Mononuclear cell (primary cell): ENCODE results near the gene CDK16. TPM values are rescaled to one million over a fixed set of nuclear protein-coding genes. Genes with fewer than 3 reads are reported as not detected.

Experiments used
- H3K27me3 ChIP-seq: 2 replicates; pipeline ENCODE4 v1.6.0; 2011; ENCODE audit warnings: low read length, control low read depth; ENCODE audit not compliant: insufficient read depth
- H3K4me1 ChIP-seq: 2 replicates; pipeline ENCODE4 v1.5.1; 2011; ENCODE audit warnings: mild to moderate bottlenecking, low read length, control low read depth; ENCODE audit not compliant: insufficient read depth
- H3K4me3 ChIP-seq: 2 replicates; pipeline ENCODE4 v1.5.1; 2011; ENCODE audit warnings: mild to moderate bottlenecking, low read length, moderate library complexity
- H3K9me3 ChIP-seq: 2 replicates; pipeline ENCODE4 v1.5.1; 2011; ENCODE audit warnings: low read depth, mild to moderate bottlenecking, control low read depth, low read length
- total RNA-seq: library from RNA; depleted of rRNA; stranded (reverse); fragments of >200 nt; gene quantifications from one replicate; pipeline ENCODE4 v1.2.3, GENCODE V29; 2012

CDK16 gene
- 95.6 TPM for total RNA-seq

GRCh38 chrX:47218280-47218919 is at the start of gene CDK16:
Gene CDK16 (plus strand): TSS chrX:47218681. CDS start chrX:47223558, 4,877 bp downstream.
- no peaks in the 10 kb centered on the region for H3K9me3 ChIP-seq
- H3K4me1 ChIP-seq = peaks cover 28% of the 10 kb centered on the region
- no peaks in the 10 kb centered on the region for H3K27me3 ChIP-seq
- peak within 1 kb of the TSS; percentile 79 for H3K4me3 ChIP-seq

- Histone ChIP-seq H3K27me3 (no peaks in the 10 kb centered on the region), H3K9me3 (no peaks in the 10 kb centered on the region), H3K4me3 (no peak overlapping the region), H3K4me1 (no peaks in the 10 kb centered on the region)
These were observed 49.2 kb upstream of the CDK16 start for GRCh38 chrX:47169273-47169672.

DNA sequence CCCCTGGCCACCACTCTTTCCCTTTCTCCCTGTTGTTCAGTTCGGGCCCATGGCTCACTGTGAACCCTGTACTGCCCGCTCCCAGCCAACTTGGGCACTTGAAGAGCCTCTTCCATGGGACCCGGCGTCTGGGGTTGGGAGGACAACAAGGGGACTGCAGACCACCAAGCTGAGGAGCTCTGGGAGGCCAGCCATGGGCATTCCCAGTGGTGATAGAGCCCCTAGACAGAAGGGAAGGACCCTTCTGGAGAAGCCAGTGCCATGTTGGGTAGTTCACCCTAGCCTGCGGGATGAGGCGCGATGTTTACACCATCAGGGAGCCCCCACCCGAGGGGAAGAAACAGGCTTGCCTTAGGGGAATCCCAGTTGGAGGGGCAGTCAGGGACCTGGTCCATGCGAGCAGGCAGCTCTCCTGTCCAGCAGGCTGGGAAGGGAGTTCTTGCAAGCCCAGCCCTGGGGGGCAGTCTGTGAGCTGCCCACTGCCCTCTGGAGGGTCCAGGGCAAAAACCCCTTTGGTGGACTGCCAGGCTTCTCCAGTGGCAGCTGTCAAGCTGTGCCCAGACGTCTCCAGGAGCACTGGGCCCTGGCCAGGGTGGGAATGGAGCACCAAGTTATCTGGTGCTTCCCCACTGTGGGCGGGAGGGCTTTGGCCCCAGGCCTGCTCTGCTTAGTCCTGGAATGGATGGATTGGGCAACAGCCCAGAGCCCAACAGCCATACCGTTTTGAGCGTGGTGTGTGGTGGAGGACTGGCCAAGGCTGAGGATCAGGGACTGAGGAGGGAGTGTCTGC is 48.6 kb upstream of the CDK16 start:
- Histone ChIP-seq H3K9me3 (no peaks in the 10 kb centered on the region), H3K4me3 (no peak overlapping the region), H3K27me3 (no peaks in the 10 kb centered on the region), H3K4me1 (no peaks in the 10 kb centered on the region)

- H3K27me3 ChIP-seq = no peaks in the 10 kb centered on the region
These were observed 47.4 kb upstream of the CDK16 start for GRCh38 chrX:47170861-47171692.

DNA sequence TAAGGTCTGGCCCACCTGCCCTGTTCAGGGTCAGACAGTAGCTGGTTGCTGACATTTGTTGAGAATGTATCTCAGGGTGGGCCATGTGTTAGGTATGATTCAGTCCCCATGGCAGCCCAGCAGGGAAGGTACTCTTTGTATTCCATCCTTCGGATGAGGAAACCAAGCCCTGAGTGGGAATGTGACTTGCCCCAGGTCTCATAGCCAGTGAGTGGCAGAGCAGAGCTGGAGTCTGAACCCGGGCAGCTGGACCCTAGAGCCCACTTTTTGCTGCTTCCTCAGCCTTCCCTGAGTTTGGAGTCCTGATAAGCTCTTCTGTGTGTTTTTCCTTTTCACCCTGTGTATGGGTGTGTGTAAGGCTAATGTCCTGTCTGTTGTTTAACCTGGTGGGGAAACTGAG is 46.5 kb upstream of the CDK16 start:
- no peaks in the 10 kb centered on the region for H3K4me1 ChIP-seq
- H3K27me3 ChIP-seq = no peaks in the 10 kb centered on the region
- no peaks in the 10 kb centered on the region for H3K9me3 ChIP-seq
- no peak overlapping the region for H3K4me3 ChIP-seq

More at GRCh38 chrX:47170861-47171692, 47.4 kb upstream of the CDK16 start:
- no peaks in the 10 kb centered on the region for H3K9me3 ChIP-seq
- no peak overlapping the region for H3K4me3 ChIP-seq
- H3K4me1 ChIP-seq = no peaks in the 10 kb centered on the region

- Histone ChIP-seq H3K9me3 (no peaks in the 10 kb centered on the region), H3K4me1 (no peaks in the 10 kb centered on the region), H3K4me3 (no peak overlapping the region), H3K27me3 (no peaks in the 10 kb centered on the region)
These were observed 45.9 kb upstream of the CDK16 start for GRCh38 chrX:47172549-47172948.

GRCh38 chrX:47172971-47173792 is 45.3 kb upstream of the CDK16 start:
- Histone ChIP-seq H3K4me1 (no peaks in the 10 kb centered on the region), H3K4me3 (no peak overlapping the region), H3K9me3 (no peaks in the 10 kb centered on the region), H3K27me3 (no peaks in the 10 kb centered on the region)

GRCh38 chrX:47174376-47174775 is 44.1 kb upstream of the CDK16 start:
- no peaks in the 10 kb centered on the region for H3K9me3 ChIP-seq
- H3K4me1 ChIP-seq = no peaks in the 10 kb centered on the region
- no peaks in the 10 kb centered on the region for H3K27me3 ChIP-seq
- H3K4me3 ChIP-seq = no peak overlapping the region

DNA sequence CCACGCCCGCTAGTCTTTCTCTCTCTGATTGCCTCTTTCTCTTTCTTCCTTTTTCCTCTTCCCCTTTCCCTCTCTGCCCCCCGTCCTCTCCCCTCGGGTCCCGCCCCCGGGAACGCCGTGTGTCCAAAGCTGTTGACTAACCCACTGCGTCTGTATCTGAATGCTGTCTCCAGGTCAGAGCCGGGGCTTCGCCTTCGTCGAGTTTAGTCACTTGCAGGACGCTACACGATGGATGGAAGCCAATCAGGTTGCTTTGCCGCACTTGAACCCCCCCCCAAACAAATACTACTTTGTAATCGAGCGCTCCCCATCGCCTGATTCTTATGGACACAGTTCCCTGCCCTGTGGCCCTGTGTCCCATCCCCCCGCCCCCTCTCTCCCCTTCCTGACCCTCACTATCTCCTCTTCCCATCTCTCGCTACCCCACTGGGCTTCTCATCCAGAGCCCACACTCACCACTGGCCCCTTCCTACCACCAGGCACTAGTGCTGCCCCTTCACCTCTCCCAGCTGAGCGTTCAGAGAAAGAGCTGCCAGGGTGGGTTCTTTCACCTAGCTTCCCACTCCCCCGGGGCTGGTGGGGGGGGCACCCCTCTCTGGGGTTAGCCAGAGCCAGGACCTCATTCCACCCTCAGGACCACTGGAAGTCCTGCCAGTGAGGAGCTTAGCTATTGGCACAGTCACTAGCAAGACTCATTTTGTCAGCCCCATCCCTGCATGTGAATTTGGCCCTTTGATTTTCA is 43.5 kb upstream of the CDK16 start:
- Histone ChIP-seq H3K4me3 (no peak overlapping the region), H3K27me3 (no peaks in the 10 kb centered on the region), H3K4me1 (no peaks in the 10 kb centered on the region), H3K9me3 (no peaks in the 10 kb centered on the region)

DNA sequence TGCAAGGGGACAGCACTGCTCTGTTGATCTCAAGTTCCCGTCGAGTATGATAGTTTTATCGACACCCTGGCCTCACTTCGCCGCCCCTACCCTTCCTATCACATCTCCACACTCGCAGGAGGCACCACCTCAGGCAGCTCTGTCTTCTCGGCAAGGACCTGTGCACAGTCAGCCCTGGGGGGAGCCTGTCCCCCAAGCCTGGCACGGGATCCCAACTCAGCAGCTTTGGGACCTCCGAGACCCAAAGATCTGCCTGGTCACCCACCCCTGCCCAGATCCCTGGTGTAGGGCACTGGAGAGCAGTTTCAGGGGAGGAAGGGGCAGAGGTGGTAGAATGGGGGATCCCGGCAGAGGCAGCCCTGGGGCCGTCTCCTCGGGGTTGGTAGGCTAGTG is 42.9 kb upstream of the CDK16 start:
- H3K4me1 ChIP-seq = no peaks in the 10 kb centered on the region
- no peaks in the 10 kb centered on the region for H3K27me3 ChIP-seq
- H3K4me3 ChIP-seq = no peak overlapping the region
- no peaks in the 10 kb centered on the region for H3K9me3 ChIP-seq

DNA sequence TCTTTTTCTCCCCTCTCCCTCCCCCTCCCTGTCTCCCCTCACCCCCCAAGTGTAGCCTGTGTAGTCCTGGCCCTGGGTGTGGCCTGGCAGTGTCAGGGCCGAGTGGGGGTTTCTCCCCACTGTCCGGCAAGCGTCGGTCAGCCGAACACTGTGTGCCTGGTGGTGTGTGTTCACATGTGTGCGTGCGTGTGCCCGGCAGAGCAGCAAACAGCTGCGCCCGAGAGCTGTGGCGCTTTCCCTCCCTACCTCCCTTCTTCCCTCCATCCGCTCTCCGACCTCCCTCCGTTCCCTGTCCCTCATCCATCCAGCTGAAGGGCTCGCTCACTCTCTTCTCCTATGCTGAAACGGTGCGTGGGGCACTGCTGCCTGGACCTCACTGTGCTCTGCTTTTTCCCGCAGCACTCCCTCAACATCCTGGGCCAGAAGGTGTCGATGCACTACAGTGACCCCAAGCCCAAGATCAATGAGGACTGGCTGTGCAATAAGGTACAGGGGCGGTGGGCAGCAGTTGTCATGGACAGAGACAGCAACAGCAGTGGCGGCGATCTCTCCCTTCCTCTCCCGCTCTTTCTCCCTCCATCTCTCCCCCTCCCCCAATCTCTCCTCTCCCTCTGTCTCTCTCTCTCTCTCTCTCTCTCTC is 42.3 kb upstream of the CDK16 start:
- no peaks in the 10 kb centered on the region for H3K27me3 ChIP-seq
- no peaks in the 10 kb centered on the region for H3K4me1 ChIP-seq

GRCh38 chrX:47177079-47177478 is 41.4 kb upstream of the CDK16 start:
- Histone ChIP-seq H3K4me3 (no peak overlapping the region), H3K4me1 (no peaks in the 10 kb centered on the region), H3K9me3 (no peaks in the 10 kb centered on the region), H3K27me3 (no peaks in the 10 kb centered on the region)

More for the DNA sequence above, 42.3 kb upstream of the CDK16 start:
- Histone ChIP-seq H3K9me3 (no peaks in the 10 kb centered on the region), H3K4me3 (no peak overlapping the region)

GRCh38 chrX:47178337-47178736 is 40.1 kb upstream of the CDK16 start:
- no peaks in the 10 kb centered on the region for H3K4me1 ChIP-seq
- no peak overlapping the region for H3K4me3 ChIP-seq
- H3K9me3 ChIP-seq = no peaks in the 10 kb centered on the region
- H3K27me3 ChIP-seq = no peaks in the 10 kb centered on the region
